ENCODE measurements around the gene TFRC.
"Not testable (repeated sequence)": the region's sequence is repeated elsewhere in the genome, so short reads cannot be mapped to it uniquely, and the experiment has no call there.

Gene TFRC

GRCh38 chr3:196121066-196121465, 39.2 kb upstream of the TFRC start:
- no peak for TF ChIP-seq ZFX (IDR thresholded peaks at IDR 0.05)
- no peak for TF ChIP-seq CTCF (conservative IDR thresholded peaks at IDR 0.05)
- H3K27ac ChIP-seq, result peak overlapping the region; percentile 20; the same call in 1 of the 2 replicates

GRCh38 chr3:196120291-196120951, 38.5 kb upstream of the TFRC start:
- TF ChIP-seq ZFX (IDR thresholded peaks at IDR 0.05) (no peak), CTCF (conservative IDR thresholded peaks at IDR 0.05) (no peak)
- H3K27ac ChIP-seq, result peak overlapping the region; percentile 20

GRCh38 chr3:196117809-196118208, 35.9 kb upstream of the TFRC start:
- no peak overlapping the region for H3K27ac ChIP-seq
- TF ChIP-seq ZFX (IDR thresholded peaks at IDR 0.05) (no peak), CTCF (conservative IDR thresholded peaks at IDR 0.05) (no peak)

- TF ChIP-seq ZFX (IDR thresholded peaks at IDR 0.05) (no peak), CTCF (conservative IDR thresholded peaks at IDR 0.05) (no peak)
- no peak overlapping the region for H3K27ac ChIP-seq
Measured at GRCh38 chr3:196115678-196116083, 33.8 kb upstream of the TFRC start.

- TF ChIP-seq ZFX (IDR thresholded peaks at IDR 0.05) (no peak), CTCF (conservative IDR thresholded peaks at IDR 0.05) (no peak)
- H3K27ac ChIP-seq, result no peak overlapping the region
Measured at GRCh38 chr3:196111939-196112386, 30.1 kb upstream of the TFRC start.

- H3K27ac ChIP-seq, result no peak overlapping the region
- TF ChIP-seq CTCF (conservative IDR thresholded peaks at IDR 0.05) (no peak), ZFX (IDR thresholded peaks at IDR 0.05) (no peak)
Measured at GRCh38 chr3:196108075-196108743, 26.3 kb upstream of the TFRC start.

- not testable (repeated sequence) for H3K27ac ChIP-seq
Measured at GRCh38 chr3:196104707-196105106, 22.8 kb upstream of the TFRC start.

GRCh38 chr3:196098365-196098980, 16.6 kb upstream of the TFRC start:
- not testable (repeated sequence) for H3K27ac ChIP-seq

All from C4-2B (cell line).